SK-N-SH treated with all-trans-retinoic acid at 6 μM for 48 hours (cell line): ENCODE measurements around the gene NPAS3.

Source experiments
- ATAC-seq: fragments of 200-7000 bp; cut with Tn5 transposase; 3 replicates; pipeline ENCODE4 v1.9.1; 2020; ENCODE audit warnings: mild to moderate bottlenecking, moderate library complexity
- ARNTL ChIP-seq: fragments of 450-650 bp; formaldehyde crosslinking; IDR thresholded peaks from 2 replicates; pipeline ENCODE4 v1.5.0; 2020; ENCODE audit warnings: low read depth, mild to moderate bottlenecking, moderate library complexity, borderline replicate concordance
- BACH2 ChIP-seq: fragments of 250-450 bp; sonication (Bioruptor Pico); IDR thresholded peaks from 2 replicates; pipeline ENCODE4 v1.9.0; 2021; ENCODE audit warnings: mild to moderate bottlenecking, borderline replicate concordance
- ISL1 ChIP-seq: fragments of 250-450 bp; sonication (Bioruptor Pico); IDR thresholded peaks from 2 replicates; pipeline ENCODE4 v2.1.2; 2022; ENCODE audit warnings: mild to moderate bottlenecking, moderate library complexity
- OSR1 ChIP-seq: fragments of 250-450 bp; sonication (Bioruptor Pico); IDR thresholded peaks from 2 replicates; pipeline ENCODE4 v1.8.0; 2022; ENCODE audit warnings: moderate library complexity, mild to moderate bottlenecking, inconsistent platforms
- PPARA ChIP-seq: fragments of 250-450 bp; sonication (Bioruptor Pico); IDR thresholded peaks from 2 replicates; pipeline ENCODE4 v1.5.0; 2020; ENCODE audit warnings: mild to moderate bottlenecking, borderline replicate concordance
- RARB ChIP-seq: fragments of 250-450 bp; sonication (Bioruptor Pico); IDR thresholded peaks from 2 replicates; pipeline ENCODE4 v1.8.0; 2021; ENCODE audit warnings: mild to moderate bottlenecking, moderate library complexity
- TCF4 ChIP-seq: fragments of 250-450 bp; sonication (Bioruptor Pico); IDR thresholded peaks from 2 replicates; pipeline ENCODE4 v1.8.0; 2021; ENCODE audit warnings: mild to moderate bottlenecking, moderate library complexity, borderline replicate concordance
- TOX ChIP-seq: fragments of 250-450 bp; sonication (Bioruptor Pico); IDR thresholded peaks from 2 replicates; pipeline ENCODE4 v1.8.0; 2021; ENCODE audit warnings: mild to moderate bottlenecking, moderate library complexity, borderline replicate concordance
- ZC3H10 ChIP-seq: fragments of 250-450 bp; sonication (Bioruptor Pico); IDR thresholded peaks from 2 replicates; pipeline ENCODE4 v1.5.1; 2021; ENCODE audit warnings: mild to moderate bottlenecking, moderate library complexity
- ZNF565 ChIP-seq: fragments of 450-650 bp; formaldehyde crosslinking; conservative IDR thresholded peaks from 2 replicates; pipeline ENCODE4 v1.5.0; 2020; ENCODE audit warnings: low read depth, mild to moderate bottlenecking, moderate library complexity
- ZNF70 ChIP-seq: fragments of 450-650 bp; formaldehyde crosslinking; IDR thresholded peaks from 2 replicates; pipeline ENCODE4 v1.5.0; 2020; ENCODE audit warnings: mild to moderate bottlenecking, moderate library complexity
- ZNF8 ChIP-seq: fragments of 450-650 bp; formaldehyde crosslinking; IDR thresholded peaks from 2 replicates; pipeline ENCODE4 v1.5.0; 2020; ENCODE audit warnings: mild to moderate bottlenecking, moderate library complexity
- TF ChIP-seq, protein P1 (sequence below): fragments of 250-450 bp; sonication (Bioruptor Pico); IDR thresholded peaks from 2 replicates; pipeline ENCODE4 v1.8.0; 2020; ENCODE audit warnings: mild to moderate bottlenecking, moderate library complexity, borderline replicate concordance
- TF ChIP-seq, protein P2 (sequence below): fragments of 250-450 bp; sonication (Bioruptor Pico); IDR thresholded peaks from 2 replicates; pipeline ENCODE4 v1.5.1; 2020; ENCODE audit warnings: low read depth, mild to moderate bottlenecking, moderate library complexity
- TF ChIP-seq, protein P3 (sequence below): fragments of 250-450 bp; sonication (Bioruptor Pico); IDR thresholded peaks from 2 replicates; pipeline ENCODE4 v1.5.1; 2021; ENCODE audit warnings: mild to moderate bottlenecking, moderate library complexity
- TF ChIP-seq, protein P4 (sequence below): fragments of 250-450 bp; sonication (Bioruptor Pico); IDR thresholded peaks from 2 replicates; pipeline ENCODE4 v1.8.0; 2021; ENCODE audit warnings: low read depth, mild to moderate bottlenecking, moderate library complexity, borderline replicate concordance

NPAS3 gene

DNA sequence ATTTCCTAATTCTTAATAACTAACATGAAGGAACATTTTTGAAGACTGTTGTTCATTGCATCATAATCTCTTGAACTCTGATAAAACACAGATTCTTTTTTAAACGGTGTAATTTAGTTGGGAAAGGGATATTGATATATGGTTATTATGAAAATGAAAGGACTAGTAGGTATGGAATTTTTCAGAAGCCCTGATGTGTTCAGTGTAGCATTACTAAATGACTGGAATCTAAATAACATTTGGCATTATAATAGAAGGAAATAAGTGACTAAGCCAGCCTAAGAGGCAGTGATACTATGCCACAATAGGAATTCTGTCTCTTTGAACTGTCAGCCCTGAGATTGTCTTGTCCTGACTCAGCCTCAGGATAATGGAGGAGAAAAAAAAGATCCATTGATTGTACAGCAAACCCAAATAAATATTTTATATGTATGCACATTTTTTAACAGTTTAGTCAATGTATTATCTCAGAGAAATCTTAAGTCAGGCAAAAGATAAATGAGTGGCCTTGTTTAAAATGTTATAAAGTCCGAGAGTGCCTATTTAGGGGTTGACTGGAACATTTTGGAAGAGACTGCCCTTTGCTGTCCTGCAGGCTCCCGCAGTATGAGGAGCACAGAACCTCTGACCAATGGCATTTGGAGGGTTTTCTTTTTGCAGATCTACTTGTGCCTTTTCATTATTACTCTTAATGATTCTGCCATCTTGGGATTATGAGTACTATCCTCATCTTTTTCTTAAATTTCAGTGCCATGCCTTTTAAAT lies 741.0 kb downstream of the NPAS3 start:
- ATAC-seq = peak; percentile 91
- TF ChIP-seq, protein P1, sequence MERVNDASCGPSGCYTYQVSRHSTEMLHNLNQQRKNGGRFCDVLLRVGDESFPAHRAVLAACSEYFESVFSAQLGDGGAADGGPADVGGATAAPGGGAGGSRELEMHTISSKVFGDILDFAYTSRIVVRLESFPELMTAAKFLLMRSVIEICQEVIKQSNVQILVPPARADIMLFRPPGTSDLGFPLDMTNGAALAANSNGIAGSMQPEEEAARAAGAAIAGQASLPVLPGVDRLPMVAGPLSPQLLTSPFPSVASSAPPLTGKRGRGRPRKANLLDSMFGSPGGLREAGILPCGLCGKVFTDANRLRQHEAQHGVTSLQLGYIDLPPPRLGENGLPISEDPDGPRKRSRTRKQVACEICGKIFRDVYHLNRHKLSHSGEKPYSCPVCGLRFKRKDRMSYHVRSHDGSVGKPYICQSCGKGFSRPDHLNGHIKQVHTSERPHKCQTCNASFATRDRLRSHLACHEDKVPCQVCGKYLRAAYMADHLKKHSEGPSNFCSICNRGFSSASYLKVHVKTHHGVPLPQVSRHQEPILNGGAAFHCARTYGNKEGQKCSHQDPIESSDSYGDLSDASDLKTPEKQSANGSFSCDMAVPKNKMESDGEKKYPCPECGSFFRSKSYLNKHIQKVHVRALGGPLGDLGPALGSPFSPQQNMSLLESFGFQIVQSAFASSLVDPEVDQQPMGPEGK (CRISPR knock-in tag) = peak; percentile 97
- no peak for TF ChIP-seq ZNF8 (CRISPR knock-in tag)
- TF ChIP-seq, protein P2, sequence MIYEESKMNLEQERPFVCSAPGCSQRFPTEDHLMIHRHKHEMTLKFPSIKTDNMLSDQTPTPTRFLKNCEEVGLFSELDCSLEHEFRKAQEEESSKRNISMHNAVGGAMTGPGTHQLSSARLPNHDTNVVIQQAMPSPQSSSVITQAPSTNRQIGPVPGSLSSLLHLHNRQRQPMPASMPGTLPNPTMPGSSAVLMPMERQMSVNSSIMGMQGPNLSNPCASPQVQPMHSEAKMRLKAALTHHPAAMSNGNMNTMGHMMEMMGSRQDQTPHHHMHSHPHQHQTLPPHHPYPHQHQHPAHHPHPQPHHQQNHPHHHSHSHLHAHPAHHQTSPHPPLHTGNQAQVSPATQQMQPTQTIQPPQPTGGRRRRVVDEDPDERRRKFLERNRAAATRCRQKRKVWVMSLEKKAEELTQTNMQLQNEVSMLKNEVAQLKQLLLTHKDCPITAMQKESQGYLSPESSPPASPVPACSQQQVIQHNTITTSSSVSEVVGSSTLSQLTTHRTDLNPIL (CRISPR knock-in tag) = peak; percentile 92; the same call in 1 of the 2 replicates
- no peak for TF ChIP-seq PPARA (CRISPR knock-in tag)
- no peak for TF ChIP-seq ARNTL
- TF ChIP-seq TCF4 = peak; percentile 67; the same call in 1 of the 2 replicates
- TF ChIP-seq, protein P3, sequence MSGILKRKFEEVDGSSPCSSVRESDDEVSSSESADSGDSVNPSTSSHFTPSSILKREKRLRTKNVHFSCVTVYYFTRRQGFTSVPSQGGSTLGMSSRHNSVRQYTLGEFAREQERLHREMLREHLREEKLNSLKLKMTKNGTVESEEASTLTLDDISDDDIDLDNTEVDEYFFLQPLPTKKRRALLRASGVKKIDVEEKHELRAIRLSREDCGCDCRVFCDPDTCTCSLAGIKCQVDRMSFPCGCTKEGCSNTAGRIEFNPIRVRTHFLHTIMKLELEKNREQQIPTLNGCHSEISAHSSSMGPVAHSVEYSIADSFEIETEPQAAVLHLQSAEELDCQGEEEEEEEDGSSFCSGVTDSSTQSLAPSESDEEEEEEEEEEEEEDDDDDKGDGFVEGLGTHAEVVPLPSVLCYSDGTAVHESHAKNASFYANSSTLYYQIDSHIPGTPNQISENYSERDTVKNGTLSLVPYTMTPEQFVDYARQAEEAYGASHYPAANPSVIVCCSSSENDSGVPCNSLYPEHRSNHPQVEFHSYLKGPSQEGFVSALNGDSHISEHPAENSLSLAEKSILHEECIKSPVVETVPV = peak; percentile 97
- TF ChIP-seq TOX (CRISPR knock-in tag) = peak; percentile 98
- peak; percentile 97 for TF ChIP-seq ZC3H10 (CRISPR knock-in tag)
- TF ChIP-seq ZNF70 (CRISPR knock-in tag) = no peak
- TF ChIP-seq ISL1 (CRISPR knock-in tag) = peak; percentile 100
- TF ChIP-seq, protein P4, sequence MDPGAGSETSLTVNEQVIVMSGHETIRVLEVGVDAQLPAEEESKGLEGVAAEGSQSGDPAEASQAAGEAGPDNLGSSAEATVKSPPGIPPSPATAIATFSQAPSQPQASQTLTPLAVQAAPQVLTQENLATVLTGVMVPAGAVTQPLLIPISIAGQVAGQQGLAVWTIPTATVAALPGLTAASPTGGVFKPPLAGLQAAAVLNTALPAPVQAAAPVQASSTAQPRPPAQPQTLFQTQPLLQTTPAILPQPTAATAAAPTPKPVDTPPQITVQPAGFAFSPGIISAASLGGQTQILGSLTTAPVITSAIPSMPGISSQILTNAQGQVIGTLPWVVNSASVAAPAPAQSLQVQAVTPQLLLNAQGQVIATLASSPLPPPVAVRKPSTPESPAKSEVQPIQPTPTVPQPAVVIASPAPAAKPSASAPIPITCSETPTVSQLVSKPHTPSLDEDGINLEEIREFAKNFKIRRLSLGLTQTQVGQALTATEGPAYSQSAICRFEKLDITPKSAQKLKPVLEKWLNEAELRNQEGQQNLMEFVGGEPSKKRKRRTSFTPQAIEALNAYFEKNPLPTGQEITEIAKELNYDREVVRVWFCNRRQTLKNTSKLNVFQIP (CRISPR knock-in tag) = 0 out of 2 replicates have a peak, but pooled peaks have one; percentile 47
- TF ChIP-seq ZNF565 = no peak
- TF ChIP-seq OSR1 (CRISPR knock-in tag) = no peak
- peak; percentile 96 for TF ChIP-seq RARB (CRISPR knock-in tag)
- TF ChIP-seq, all 23 proteins: peak for 9

DNA sequence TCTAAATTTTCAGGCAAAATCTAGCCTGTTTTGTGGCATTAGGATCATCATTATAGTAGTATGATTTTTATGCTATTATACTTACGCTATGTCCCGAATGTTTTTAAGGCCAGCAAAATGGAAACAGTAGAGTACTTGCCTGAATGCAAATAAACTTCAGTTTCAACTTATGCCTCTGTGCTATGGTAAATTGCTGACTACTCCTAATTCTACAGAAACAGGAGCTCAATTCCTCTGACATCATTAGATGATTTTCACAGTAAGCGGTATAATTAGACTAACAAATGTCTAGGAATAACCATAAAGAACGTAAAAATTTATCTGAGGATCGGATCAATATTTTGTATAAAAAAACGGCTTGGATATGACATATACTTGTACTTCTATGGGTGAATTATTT lies 742.2 kb downstream of the NPAS3 start:
- ATAC-seq = no peak
- TF ChIP-seq, protein P4 (CRISPR knock-in tag) = no peak
- TF ChIP-seq BACH2 = no peak
- TF ChIP-seq, all 23 proteins: peak for 0

DNA sequence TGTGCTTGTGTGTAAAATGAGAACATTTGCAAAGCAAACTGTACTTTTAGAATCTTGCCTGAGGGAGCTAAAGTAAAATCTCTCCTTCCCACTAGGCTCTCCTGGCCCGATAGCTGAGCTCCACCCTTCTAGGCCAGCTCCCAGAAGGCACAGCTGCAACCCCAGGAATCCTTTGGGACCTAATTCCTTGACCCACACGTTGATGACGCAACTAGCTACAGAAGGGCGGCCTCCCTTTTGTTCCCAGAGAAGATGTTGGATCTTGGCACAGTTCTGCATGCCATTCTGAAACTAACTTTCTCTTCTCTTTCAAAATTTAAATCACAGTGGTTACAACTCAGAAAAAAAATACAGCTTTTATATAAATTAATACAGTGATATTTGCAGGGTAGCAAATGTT lies 744.1 kb downstream of the NPAS3 start:
- no peak for ATAC-seq
- TF ChIP-seq ARNTL = no peak
- no peak for TF ChIP-seq ZC3H10 (CRISPR knock-in tag)
- no peak for TF ChIP-seq ZNF8 (CRISPR knock-in tag)
- TF ChIP-seq, all 23 proteins: peak for 0

DNA sequence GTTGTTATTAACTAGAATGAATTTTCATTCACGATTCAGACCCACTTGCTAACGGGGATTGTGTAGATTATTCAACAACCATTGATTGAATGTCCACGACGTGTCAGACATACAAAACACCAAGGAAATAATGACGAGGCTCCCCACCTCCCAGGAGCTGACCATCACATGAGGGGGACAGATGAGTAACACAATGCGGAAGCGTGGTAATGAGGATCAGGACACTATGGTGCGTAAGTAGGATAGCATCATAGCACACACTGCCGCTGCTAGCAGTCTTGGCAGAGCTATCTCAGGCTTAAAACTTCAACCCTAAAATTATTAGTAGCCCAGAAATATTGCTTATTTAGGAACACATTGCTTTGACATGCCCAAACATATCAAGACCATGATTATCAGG lies 746.3 kb downstream of the NPAS3 start:
- no peak for TF ChIP-seq ZC3H10 (CRISPR knock-in tag)
- TF ChIP-seq, protein P2 (CRISPR knock-in tag) = no peak
- TF ChIP-seq ZNF565 = no peak
- TF ChIP-seq PPARA (CRISPR knock-in tag) = no peak
- TF ChIP-seq, all 23 proteins: peak for 0
- ATAC-seq = no peak
